Measurements from ENCODE around the gene CDHR1. TPM values are rescaled to one million over a fixed set of nuclear protein-coding genes. Genes with fewer than 3 reads are reported as not detected.

CDHR1 gene
- total RNA-seq, 1 donor from 2014 or later: 0.24 TPM

- peak; percentile 71 for DNase-seq (ENCODE audit: extremely low spot score, unreplicated experiment)
- no peak overlapping the region for H3K4me3 Mint-ChIP-seq (ENCODE audit: unreplicated experiment)
- H3K27me3 Mint-ChIP-seq (ENCODE audit: unreplicated experiment): peaks cover 3% of the 10 kb centered on the region
- H3K9me3 Mint-ChIP-seq (ENCODE audit: unreplicated experiment): no peaks in the 10 kb centered on the region
- TF ChIP-seq CTCF (IDR thresholded peaks at IDR 0.05): no peak
- H3K4me1 Mint-ChIP-seq (ENCODE audit: unreplicated experiment): no peaks in the 10 kb centered on the region
- no peaks in the 10 kb centered on the region for H3K36me3 Mint-ChIP-seq (ENCODE audit: unreplicated experiment)
- H3K27ac Mint-ChIP-seq (ENCODE audit: unreplicated experiment): no peak overlapping the region
These were observed 63.1 kb downstream of the CDHR1 start for GRCh38 chr10:84257343-84258020.

- Mint-ChIP-seq H3K27ac (ENCODE audit: unreplicated experiment) (no peak overlapping the region), H3K36me3 (ENCODE audit: unreplicated experiment) (no peaks in the 10 kb centered on the region), H3K4me1 (ENCODE audit: unreplicated experiment) (no peaks in the 10 kb centered on the region), H3K9me3 (ENCODE audit: unreplicated experiment) (no peaks in the 10 kb centered on the region), H3K27me3 (ENCODE audit: unreplicated experiment) (peaks cover 3% of the 10 kb centered on the region), H3K4me3 (ENCODE audit: unreplicated experiment) (no peak overlapping the region)
- DNase-seq (ENCODE audit: extremely low spot score, unreplicated experiment): peak; percentile 72
- no peak for TF ChIP-seq CTCF (IDR thresholded peaks at IDR 0.05)
These were observed 63.8 kb downstream of the CDHR1 start for GRCh38 chr10:84258034-84258695.

- H3K36me3 Mint-ChIP-seq (ENCODE audit: unreplicated experiment): no peaks in the 10 kb centered on the region
- peaks cover 2% of the 10 kb centered on the region for H3K27me3 Mint-ChIP-seq (ENCODE audit: unreplicated experiment)
- H3K4me1 Mint-ChIP-seq (ENCODE audit: unreplicated experiment): no peaks in the 10 kb centered on the region
- peak; percentile 78 for DNase-seq (ENCODE audit: extremely low spot score, unreplicated experiment)
- no peak overlapping the region for H3K4me3 Mint-ChIP-seq (ENCODE audit: unreplicated experiment)
- no peaks in the 10 kb centered on the region for H3K9me3 Mint-ChIP-seq (ENCODE audit: unreplicated experiment)
- TF ChIP-seq CTCF (IDR thresholded peaks at IDR 0.05): no peak
- no peak overlapping the region for H3K27ac Mint-ChIP-seq (ENCODE audit: unreplicated experiment)
These were observed 67.0 kb downstream of the CDHR1 start for GRCh38 chr10:84261236-84261915.

GRCh38 chr10:84262190-84262956 lies 68.0 kb downstream of the CDHR1 start:
- Mint-ChIP-seq H3K4me1 (ENCODE audit: unreplicated experiment) (no peaks in the 10 kb centered on the region), H3K27me3 (ENCODE audit: unreplicated experiment) (peaks cover 2% of the 10 kb centered on the region), H3K36me3 (ENCODE audit: unreplicated experiment) (no peaks in the 10 kb centered on the region), H3K9me3 (ENCODE audit: unreplicated experiment) (no peaks in the 10 kb centered on the region), H3K27ac (ENCODE audit: unreplicated experiment) (no peak overlapping the region), H3K4me3 (ENCODE audit: unreplicated experiment) (no peak overlapping the region)
- peak; percentile 65 for DNase-seq (ENCODE audit: extremely low spot score, unreplicated experiment)
- no peak for TF ChIP-seq CTCF (IDR thresholded peaks at IDR 0.05)

Data from osteocyte (in vitro differentiated cells).